ENCODE measurements around the gene ACTL8. TPM values are rescaled to one million over a fixed set of nuclear protein-coding genes. Genes with fewer than 3 reads are reported as not detected.

ACTL8 gene
- total and polyA plus RNA-seq, 11 donors, result not detected

DNA sequence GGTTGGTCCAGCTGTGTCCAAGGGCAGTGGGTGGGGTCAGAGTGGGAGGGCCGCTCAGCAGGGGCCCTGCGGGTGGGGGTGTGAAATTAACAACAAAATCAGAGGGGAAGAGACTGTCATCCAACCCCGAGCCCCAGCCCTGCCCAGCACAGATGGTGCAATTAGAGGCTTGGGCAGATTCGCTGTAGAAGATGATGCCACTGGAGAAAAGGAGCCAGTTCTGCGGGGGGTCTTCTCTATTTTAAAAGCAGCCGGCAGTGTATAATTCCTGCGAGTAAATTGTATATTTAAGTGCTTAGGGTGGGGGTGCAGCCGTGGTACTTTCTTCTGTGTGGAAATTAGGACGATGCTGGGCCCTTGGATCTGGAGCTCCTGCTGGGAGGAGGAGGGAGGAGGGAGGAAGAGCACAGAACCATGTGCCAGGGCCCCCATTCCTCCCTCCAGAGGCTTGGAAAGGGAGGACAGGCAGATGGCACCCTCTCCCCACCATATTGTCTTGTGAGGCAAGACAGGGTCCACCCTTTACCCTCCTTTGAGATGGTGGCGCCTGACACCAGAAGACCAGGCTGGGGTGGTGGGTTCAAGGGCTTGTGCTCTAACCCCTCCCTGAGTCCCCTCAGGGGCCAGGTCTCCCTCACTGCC lies 89.2 kb downstream of the ACTL8 start:
- TF ChIP-seq, protein P1, sequence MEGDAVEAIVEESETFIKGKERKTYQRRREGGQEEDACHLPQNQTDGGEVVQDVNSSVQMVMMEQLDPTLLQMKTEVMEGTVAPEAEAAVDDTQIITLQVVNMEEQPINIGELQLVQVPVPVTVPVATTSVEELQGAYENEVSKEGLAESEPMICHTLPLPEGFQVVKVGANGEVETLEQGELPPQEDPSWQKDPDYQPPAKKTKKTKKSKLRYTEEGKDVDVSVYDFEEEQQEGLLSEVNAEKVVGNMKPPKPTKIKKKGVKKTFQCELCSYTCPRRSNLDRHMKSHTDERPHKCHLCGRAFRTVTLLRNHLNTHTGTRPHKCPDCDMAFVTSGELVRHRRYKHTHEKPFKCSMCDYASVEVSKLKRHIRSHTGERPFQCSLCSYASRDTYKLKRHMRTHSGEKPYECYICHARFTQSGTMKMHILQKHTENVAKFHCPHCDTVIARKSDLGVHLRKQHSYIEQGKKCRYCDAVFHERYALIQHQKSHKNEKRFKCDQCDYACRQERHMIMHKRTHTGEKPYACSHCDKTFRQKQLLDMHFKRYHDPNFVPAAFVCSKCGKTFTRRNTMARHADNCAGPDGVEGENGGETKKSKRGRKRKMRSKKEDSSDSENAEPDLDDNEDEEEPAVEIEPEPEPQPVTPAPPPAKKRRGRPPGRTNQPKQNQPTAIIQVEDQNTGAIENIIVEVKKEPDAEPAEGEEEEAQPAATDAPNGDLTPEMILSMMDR (IDR thresholded peaks at IDR 0.05), result no peak
- no peak for TF ChIP-seq POLR2A (IDR thresholded peaks at IDR 0.05)
- WGBS, 4 donors, result 46 to 55% (median 51%) methylated on average over 9 to 10 of the region's 10 CpGs
- Histone ChIP-seq H3K27ac (no peak overlapping the region), H3K36me3 (no peaks in the 10 kb centered on the region), H3K4me3 (no peak overlapping the region), H3K27me3 (peaks cover 0 to 17% (median 4%) of the 10 kb centered on the region in 9 donors), H3K4me1 (no peaks in the 10 kb centered on the region), H3K9me3 (no peaks in the 10 kb centered on the region)
- intact Hi-C loops (cut with DNase I), result no loop called here
- no peak for DNase-seq
- no peak for ATAC-seq

DNA sequence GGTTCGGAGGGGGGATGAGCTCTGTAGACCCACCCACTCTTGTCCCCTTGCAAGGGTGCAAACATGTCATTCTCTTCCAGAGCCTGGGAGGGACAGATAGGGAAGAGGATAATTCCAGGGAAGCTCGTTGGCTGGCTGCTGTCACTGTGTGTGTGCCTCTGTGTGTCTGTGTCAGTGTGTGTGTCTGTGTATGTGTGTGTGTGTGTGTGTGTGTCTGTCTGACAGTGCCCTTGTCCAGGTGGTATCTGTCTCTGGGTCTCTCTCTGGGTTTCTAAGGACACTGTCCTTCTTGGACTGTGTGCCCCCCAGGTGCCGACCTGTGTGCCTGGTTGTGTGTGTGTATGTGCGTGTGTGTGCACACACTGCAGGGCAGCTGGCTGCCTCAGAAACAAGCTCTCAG lies 90.5 kb downstream of the ACTL8 start:
- ATAC-seq (no peak), DNase-seq (no peak)
- intact Hi-C loops (cut with DNase I), result no loop called here
- Histone ChIP-seq H3K4me3 (no peak overlapping the region), H3K27me3 (peaks cover 0 to 17% (median 4%) of the 10 kb centered on the region in 9 donors), H3K27ac (no peak overlapping the region), H3K4me1 (no peaks in the 10 kb centered on the region), H3K36me3 (no peaks in the 10 kb centered on the region), H3K9me3 (no peaks in the 10 kb centered on the region)
- WGBS, 4 donors, result 45 to 61% (median 57%) methylated on average over 3 to 4 of the region's 4 CpGs
- TF ChIP-seq, protein P1 (IDR thresholded peaks at IDR 0.05), result no peak
- TF ChIP-seq POLR2A (IDR thresholded peaks at IDR 0.05), result no peak

DNA sequence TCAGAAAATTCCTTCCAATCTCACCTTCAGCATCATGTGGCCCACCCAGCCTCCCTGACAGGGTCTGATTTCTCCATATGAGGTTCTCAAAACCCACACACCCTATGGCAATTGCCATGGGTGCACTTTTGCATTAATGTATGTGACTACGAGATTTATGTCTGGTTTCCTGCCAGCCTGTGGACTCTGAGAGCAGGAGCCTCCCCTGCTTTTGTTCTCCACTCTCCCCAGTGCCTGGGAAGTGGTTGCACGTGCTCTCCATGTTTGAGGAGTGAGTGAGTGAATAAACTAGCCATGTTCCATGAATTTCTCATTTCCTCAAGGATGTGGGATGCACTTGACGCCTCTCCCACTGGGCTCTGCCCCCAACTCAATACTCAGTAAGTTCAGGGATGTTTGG lies 91.2 kb downstream of the ACTL8 start:
- intact Hi-C loops (cut with DNase I), result no loop called here
- Histone ChIP-seq H3K4me3 (no peak overlapping the region), H3K36me3 (no peaks in the 10 kb centered on the region), H3K9me3 (no peaks in the 10 kb centered on the region), H3K27ac (no peak overlapping the region), H3K4me1 (no peaks in the 10 kb centered on the region), H3K27me3 (peaks cover 0 to 17% (median 4%) of the 10 kb centered on the region in 9 donors)
- ATAC-seq (no peak), DNase-seq (no peak)
- WGBS, 4 donors, result 47 to 57% (median 51%) methylated on average over 3 of the region's 3 CpGs
- TF ChIP-seq POLR2A (IDR thresholded peaks at IDR 0.05), result no peak
- TF ChIP-seq, protein P1 (IDR thresholded peaks at IDR 0.05), result no peak

DNA sequence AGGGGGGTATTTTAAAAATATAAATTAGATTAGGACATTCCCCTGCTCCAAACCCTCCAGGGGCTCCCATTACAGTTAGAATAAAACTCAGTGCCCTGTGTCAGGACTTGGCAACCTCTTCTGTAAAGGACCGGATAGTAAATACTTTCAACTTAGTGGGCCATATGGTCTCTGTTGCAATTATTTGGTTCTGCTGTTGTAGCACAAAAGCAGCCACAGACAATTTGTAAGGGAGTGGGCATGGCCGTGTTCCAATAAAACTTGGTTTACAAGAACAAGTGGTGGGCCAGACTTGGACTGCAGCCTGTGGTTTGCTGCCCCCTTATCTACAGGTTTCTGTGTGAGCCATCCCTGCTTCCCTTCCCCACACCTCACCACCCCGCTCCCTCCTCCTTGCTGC lies 92.0 kb downstream of the ACTL8 start:
- TF ChIP-seq, protein P1 (IDR thresholded peaks at IDR 0.05), result no peak
- no peak for TF ChIP-seq POLR2A (IDR thresholded peaks at IDR 0.05)
- Histone ChIP-seq H3K4me3 (no peak overlapping the region), H3K9me3 (no peaks in the 10 kb centered on the region), H3K4me1 (no peaks in the 10 kb centered on the region), H3K27ac (no peak overlapping the region), H3K36me3 (no peaks in the 10 kb centered on the region), H3K27me3 (peaks cover 0 to 13% (median 4%) of the 10 kb centered on the region in 9 donors)
- intact Hi-C loops (cut with DNase I), result no loop called here
- DNase-seq (no peak), ATAC-seq (no peak)
- 66 to 72% (median 69%) methylated on average over 3 of the region's 3 CpGs for WGBS, 4 donors

Measured in heart left ventricle (tissue), 16 donors.